PC-9 (cell line): ENCODE results near the gene MAGI1. TPM values are rescaled to one million over a fixed set of nuclear protein-coding genes. Genes with fewer than 3 reads are reported as not detected.

ENCODE experiments used
- BruUV-seq: library from RNA; stranded (reverse); fragments of 400-500 nt; replicated peaks from 2 replicates; lab custom pipeline; 2021; lab: Mats Ljungman, UMichigan
- CTCF ChIA-PET: fragments of 300-600 bp; sonication (Branson Sonifier 250); formaldehyde crosslinking; loops from one replicate; lab custom pipeline; 2022; ENCODE audit warnings: antibody characterized with exemption; lab: Charles Lee
- POLR2A ChIA-PET: fragments of 300-600 bp; sonication (Branson Sonifier 250); formaldehyde crosslinking; loops from one replicate; lab custom pipeline; 2022; ENCODE audit warnings: antibody characterized with exemption; ENCODE audit not compliant: unreplicated experiment; lab: Charles Lee
- DNase-seq, 2 experiments: peaks; one replicate each; pipeline versions ENCODE4 v3.0.0 to v3.0.0-alpha.2; 2015 to 2022; ENCODE audit warnings: mixed read lengths in 1 of 2
- H2AFZ ChIP-seq: fragments of 200-600 bp; sonication (generic); 2 replicates; pipeline ENCODE4 v1.8.1; 2017; ENCODE audit warnings: antibody characterized with exemption
- H3F3A ChIP-seq: fragments of 200-600 bp; sonication (generic); 2 replicates; pipeline ENCODE4 v1.8.1; 2017; ENCODE audit warnings: antibody characterized with exemption, mild to moderate bottlenecking, low read depth; ENCODE audit not compliant: insufficient read depth
- H3K27ac ChIP-seq: fragments of 200-600 bp; sonication (generic); 2 replicates; pipeline ENCODE4 v1.6.1; 2016; ENCODE audit warnings: mixed run types
- H3K27me3 ChIP-seq: fragments of 200-600 bp; sonication (generic); 2 replicates; pipeline ENCODE4 v1.6.1; 2016; ENCODE audit warnings: low read depth, mixed run types; ENCODE audit not compliant: insufficient read depth
- H3K36me3 ChIP-seq: fragments of 200-600 bp; sonication (generic); 2 replicates; pipeline ENCODE4 v1.6.1; 2016; ENCODE audit warnings: low read depth, mixed run types
- H3K4me1 ChIP-seq: fragments of 200-600 bp; sonication (generic); replicated peaks from 2 replicates; pipeline ENCODE4 v1.6.1; 2016; ENCODE audit warnings: mixed run types; ENCODE audit not compliant: insufficient read depth
- H3K4me2 ChIP-seq: fragments of 200-600 bp; sonication (generic); 2 replicates; pipeline ENCODE4 v1.6.1; 2017; ENCODE audit warnings: mixed run types
- H3K4me3 ChIP-seq: fragments of 200-600 bp; sonication (generic); 2 replicates; pipeline ENCODE4 v1.6.1; 2016; ENCODE audit warnings: mixed run types
- H3K79me2 ChIP-seq: fragments of 200-600 bp; sonication (generic); 2 replicates; pipeline ENCODE4 v1.6.1; 2017; ENCODE audit warnings: low read depth, mixed run types
- H3K9me2 ChIP-seq: fragments of 200-600 bp; sonication (generic); 2 replicates; pipeline ENCODE4 v1.8.1; 2017; ENCODE audit warnings: mild to moderate bottlenecking; ENCODE audit not compliant: insufficient read depth
- H3K9me3 ChIP-seq: fragments of 200-600 bp; sonication (generic); 2 replicates; pipeline ENCODE4 v1.8.1; 2016; ENCODE audit warnings: low read depth; ENCODE audit not compliant: insufficient read depth
- H4K20me1 ChIP-seq: fragments of 200-600 bp; sonication (generic); 2 replicates; pipeline ENCODE4 v1.8.1; 2017; ENCODE audit not compliant: insufficient read depth
- CTCF ChIP-seq: fragments of 200-600 bp; sonication (generic); conservative IDR thresholded peaks from 2 replicates; pipeline ENCODE4 v1.6.1; 2017; ENCODE audit warnings: mixed run types, antibody characterized with exemption, mild to moderate bottlenecking, moderate library complexity
- EZH2 ChIP-seq: fragments of 200-600 bp; sonication (generic); IDR thresholded peaks from 2 replicates; pipeline ENCODE4 v1.8.0; 2017; ENCODE audit warnings: antibody characterized with exemption, low read depth
- intact Hi-C: fragments of 100-400 bp; cut with micrococcal nuclease; formaldehyde crosslinking; loops from one replicate; pipeline ENCODE4 v1.10.0; 2022; ENCODE audit not compliant: unreplicated experiment
- total RNA-seq: library from RNA; stranded (reverse); gene quantifications from 2 replicates; pipeline ENCODE4 v1.2.3, GENCODE V29; 2021

Gene MAGI1
- total RNA-seq, 1 experiment from 2014 or later, result 23.3 TPM

- no peaks in the 10 kb centered on the region for H4K20me1 ChIP-seq
- H3K4me3 ChIP-seq, result no peak overlapping the region
- TF ChIP-seq EZH2 (no peak), CTCF (no peak)
- H3F3A ChIP-seq, result no peaks in the 10 kb centered on the region
- no peaks in the 10 kb centered on the region for H3K9me3 ChIP-seq
- ChIA-PET POLR2A (no interaction called here), CTCF (no interaction called here)
- H3K36me3 ChIP-seq, result no peaks in the 10 kb centered on the region
- no peak overlapping the region for H2AFZ ChIP-seq
- no peaks in the 10 kb centered on the region for H3K4me1 ChIP-seq
- H3K27me3 ChIP-seq, result no peaks in the 10 kb centered on the region
- H3K79me2 ChIP-seq, result no peaks in the 10 kb centered on the region
- no peak overlapping the region for H3K27ac ChIP-seq
- no peak for DNase-seq
- no peaks in the 10 kb centered on the region for H3K9me2 ChIP-seq
- intact Hi-C loops, result no loop called here
- no TSS peak for BruUV-seq
- no peak overlapping the region for H3K4me2 ChIP-seq
Observed at GRCh38 chr3:65717676-65718346, 320.9 kb downstream of the MAGI1 start.

- Histone ChIP-seq H4K20me1 (no peaks in the 10 kb centered on the region), H3K4me1 (no peaks in the 10 kb centered on the region), H3K9me2 (no peaks in the 10 kb centered on the region), H3K27ac (no peak overlapping the region), H3K4me3 (no peak overlapping the region), H2AFZ (no peak overlapping the region), H3K79me2 (no peaks in the 10 kb centered on the region), H3F3A (no peaks in the 10 kb centered on the region), H3K27me3 (no peaks in the 10 kb centered on the region), H3K4me2 (no peak overlapping the region), H3K9me3 (no peaks in the 10 kb centered on the region), H3K36me3 (no peaks in the 10 kb centered on the region)
- CTCF ChIA-PET, result no interaction called here
- intact Hi-C loops, result no loop called here
- DNase-seq, result no peak
- no TSS peak for BruUV-seq
- POLR2A ChIA-PET, result no interaction called here
- TF ChIP-seq CTCF (no peak), EZH2 (no peak)
Observed at GRCh38 chr3:65716071-65716751, 322.5 kb downstream of the MAGI1 start.

- Histone ChIP-seq H3K4me2 (no peak overlapping the region), H3K27ac (no peak overlapping the region), H4K20me1 (no peaks in the 10 kb centered on the region), H3K4me1 (no peaks in the 10 kb centered on the region), H3K4me3 (no peak overlapping the region), H3K9me2 (no peaks in the 10 kb centered on the region), H3K79me2 (no peaks in the 10 kb centered on the region), H2AFZ (no peak overlapping the region), H3K36me3 (no peaks in the 10 kb centered on the region), H3F3A (no peaks in the 10 kb centered on the region), H3K9me3 (no peaks in the 10 kb centered on the region), H3K27me3 (no peaks in the 10 kb centered on the region)
- no TSS peak for BruUV-seq
- intact Hi-C loops, result no loop called here
- TF ChIP-seq EZH2 (no peak), CTCF (no peak)
- DNase-seq, result no peak
- ChIA-PET POLR2A (no interaction called here), CTCF (no interaction called here)
Observed at GRCh38 chr3:65714134-65714533, 324.6 kb downstream of the MAGI1 start.
